ENCODE measurements around the gene TOP3B. TPM values are rescaled to one million over a fixed set of nuclear protein-coding genes. Genes with fewer than 3 reads are reported as not detected.

The TOP3B gene
- total RNA-seq, 6 experiments from 2014 or later = 13.8 to 17.1 (median 15.2) TPM

DNA sequence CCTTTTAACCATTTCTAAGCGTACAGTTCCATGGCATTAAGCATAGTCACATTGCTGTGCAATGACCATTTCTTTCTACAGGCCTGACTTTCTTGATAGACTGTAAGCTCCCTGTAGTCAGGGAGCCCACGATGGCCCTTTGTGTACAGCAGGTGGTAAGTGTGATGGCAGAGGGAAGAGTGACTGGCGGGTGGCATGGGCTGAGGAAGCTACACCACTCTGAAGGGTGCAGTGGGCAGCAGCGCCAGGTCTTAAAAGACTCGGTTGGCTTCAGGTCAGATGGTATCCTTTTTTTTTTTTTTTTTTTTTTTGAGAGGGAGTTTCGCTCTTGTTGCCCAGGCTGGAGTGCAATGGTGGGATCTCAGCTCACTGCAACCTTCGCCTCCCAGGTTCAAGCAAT lies 31.5 kb downstream of the TOP3B start:
- Mint-ChIP-seq H3K9me3 (no peaks in the 10 kb centered on the region), H3K27me3 (ENCODE audit: insufficient read depth) (no peaks in the 10 kb centered on the region), H3K4me1 (ENCODE audit: low read depth) (peaks cover 48% of the 10 kb centered on the region), H3K36me3 (ENCODE audit: low read depth) (peaks cover 10% of the 10 kb centered on the region), H3K27ac (no peak overlapping the region), H3K4me3 (peak overlapping the region; percentile 90)
- no peak for DNase-seq
- TF ChIP-seq, protein P1, sequence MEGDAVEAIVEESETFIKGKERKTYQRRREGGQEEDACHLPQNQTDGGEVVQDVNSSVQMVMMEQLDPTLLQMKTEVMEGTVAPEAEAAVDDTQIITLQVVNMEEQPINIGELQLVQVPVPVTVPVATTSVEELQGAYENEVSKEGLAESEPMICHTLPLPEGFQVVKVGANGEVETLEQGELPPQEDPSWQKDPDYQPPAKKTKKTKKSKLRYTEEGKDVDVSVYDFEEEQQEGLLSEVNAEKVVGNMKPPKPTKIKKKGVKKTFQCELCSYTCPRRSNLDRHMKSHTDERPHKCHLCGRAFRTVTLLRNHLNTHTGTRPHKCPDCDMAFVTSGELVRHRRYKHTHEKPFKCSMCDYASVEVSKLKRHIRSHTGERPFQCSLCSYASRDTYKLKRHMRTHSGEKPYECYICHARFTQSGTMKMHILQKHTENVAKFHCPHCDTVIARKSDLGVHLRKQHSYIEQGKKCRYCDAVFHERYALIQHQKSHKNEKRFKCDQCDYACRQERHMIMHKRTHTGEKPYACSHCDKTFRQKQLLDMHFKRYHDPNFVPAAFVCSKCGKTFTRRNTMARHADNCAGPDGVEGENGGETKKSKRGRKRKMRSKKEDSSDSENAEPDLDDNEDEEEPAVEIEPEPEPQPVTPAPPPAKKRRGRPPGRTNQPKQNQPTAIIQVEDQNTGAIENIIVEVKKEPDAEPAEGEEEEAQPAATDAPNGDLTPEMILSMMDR (IDR thresholded peaks at IDR 0.05) = no peak

DNA sequence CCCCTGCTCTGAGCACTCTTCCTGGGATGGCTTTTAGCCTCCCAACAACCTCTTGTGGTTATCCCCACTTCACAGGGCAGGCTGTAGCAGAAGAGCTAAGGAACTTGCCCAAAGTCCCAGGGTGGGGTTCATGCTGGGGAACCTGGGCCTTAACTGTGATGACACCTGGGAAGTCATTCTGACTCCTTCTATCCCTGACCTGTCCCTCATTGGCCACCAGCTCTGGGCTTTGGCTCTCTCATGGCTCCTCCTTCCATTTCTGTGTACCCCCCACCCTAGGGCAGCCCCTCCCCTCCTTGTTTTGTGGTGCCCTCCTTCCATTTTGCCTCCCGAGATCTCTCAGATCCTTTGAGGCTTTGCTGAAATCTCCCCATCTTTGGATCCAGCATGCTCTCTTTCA lies 32.6 kb downstream of the TOP3B start:
- H3K27ac Mint-ChIP-seq = no peak overlapping the region; the same call in 1 of the 2 replicates
- DNase-seq = no peak
- H3K27me3 Mint-ChIP-seq (ENCODE audit: insufficient read depth) = no peaks in the 10 kb centered on the region
- no peaks in the 10 kb centered on the region for H3K9me3 Mint-ChIP-seq
- no peak overlapping the region for H3K4me3 Mint-ChIP-seq
- TF ChIP-seq, protein P1 (IDR thresholded peaks at IDR 0.05) = no peak
- peaks cover 12% of the 10 kb centered on the region for H3K36me3 Mint-ChIP-seq (ENCODE audit: low read depth)
- H3K4me1 Mint-ChIP-seq (ENCODE audit: low read depth) = peaks cover 49% of the 10 kb centered on the region

DNA sequence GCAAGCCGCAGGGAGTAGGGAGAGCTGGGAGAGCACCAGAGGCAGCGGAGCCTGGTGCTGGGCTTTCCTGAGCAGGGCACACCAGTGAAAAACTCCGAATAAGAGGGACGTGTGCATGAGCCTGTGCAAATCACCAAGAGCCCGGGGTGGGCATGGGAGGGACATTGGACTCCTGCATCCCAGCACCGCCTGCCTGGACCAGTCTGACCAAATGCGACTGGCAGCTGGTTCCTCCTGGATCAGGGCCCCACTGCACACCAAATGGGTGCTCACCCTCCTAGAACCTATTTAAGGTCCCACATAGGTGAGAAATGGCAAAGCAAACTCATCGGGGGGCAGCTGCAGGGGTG lies 33.0 kb downstream of the TOP3B start:
- Mint-ChIP-seq H3K27me3 (ENCODE audit: insufficient read depth) (no peaks in the 10 kb centered on the region; the same call in 1 of the 2 replicates), H3K36me3 (ENCODE audit: low read depth) (peaks cover 15% of the 10 kb centered on the region), H3K4me3 (no peak overlapping the region), H3K27ac (no peak overlapping the region), H3K9me3 (no peaks in the 10 kb centered on the region), H3K4me1 (ENCODE audit: low read depth) (peaks cover 49% of the 10 kb centered on the region)
- TF ChIP-seq, protein P1 (IDR thresholded peaks at IDR 0.05) = no peak
- no peak for DNase-seq

DNA sequence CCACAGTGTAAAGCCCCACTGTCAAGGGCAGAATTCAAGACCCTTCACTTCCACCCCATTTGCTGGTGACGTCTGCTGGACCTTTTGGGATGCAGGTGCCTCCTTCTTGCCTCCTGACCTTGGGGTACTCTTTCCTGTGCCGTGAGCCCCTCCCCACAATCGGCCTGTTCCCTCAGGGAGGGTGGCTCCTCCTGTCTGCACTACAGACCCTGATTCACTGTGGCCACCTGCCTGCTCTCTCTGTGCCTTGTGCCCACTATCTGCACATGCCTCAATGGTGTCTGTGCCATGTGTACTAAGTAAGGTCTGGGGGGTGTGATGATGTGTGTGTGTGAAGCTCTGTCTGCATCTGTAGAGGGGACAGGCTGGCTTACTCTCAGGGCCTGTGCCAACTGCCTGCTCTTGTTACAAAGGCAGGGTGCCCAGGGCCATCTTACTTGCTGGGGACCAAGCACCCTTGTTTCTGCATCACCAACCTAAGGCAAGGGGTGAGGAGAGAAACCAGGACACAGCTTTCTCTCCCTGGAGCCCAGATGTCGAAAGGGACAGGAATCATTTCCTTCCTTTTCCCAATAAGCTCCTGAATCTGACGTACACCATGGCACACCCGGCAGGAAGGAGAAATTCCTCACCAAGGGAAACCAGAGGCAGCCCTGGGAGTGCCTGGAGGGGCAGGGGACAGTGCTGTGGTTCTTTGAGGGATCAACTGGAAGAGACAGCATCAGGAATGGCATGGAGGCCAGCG lies 33.6 kb downstream of the TOP3B start:
- Mint-ChIP-seq H3K36me3 (ENCODE audit: low read depth) (peaks cover 18% of the 10 kb centered on the region), H3K9me3 (no peaks in the 10 kb centered on the region), H3K27me3 (ENCODE audit: insufficient read depth) (no peaks in the 10 kb centered on the region; the same call in 1 of the 2 replicates), H3K4me1 (ENCODE audit: low read depth) (peaks cover 53% of the 10 kb centered on the region), H3K27ac (peak overlapping the region; percentile 97), H3K4me3 (no peak overlapping the region)
- no peak for DNase-seq
- TF ChIP-seq, protein P1 (IDR thresholded peaks at IDR 0.05) = no peak

DNA sequence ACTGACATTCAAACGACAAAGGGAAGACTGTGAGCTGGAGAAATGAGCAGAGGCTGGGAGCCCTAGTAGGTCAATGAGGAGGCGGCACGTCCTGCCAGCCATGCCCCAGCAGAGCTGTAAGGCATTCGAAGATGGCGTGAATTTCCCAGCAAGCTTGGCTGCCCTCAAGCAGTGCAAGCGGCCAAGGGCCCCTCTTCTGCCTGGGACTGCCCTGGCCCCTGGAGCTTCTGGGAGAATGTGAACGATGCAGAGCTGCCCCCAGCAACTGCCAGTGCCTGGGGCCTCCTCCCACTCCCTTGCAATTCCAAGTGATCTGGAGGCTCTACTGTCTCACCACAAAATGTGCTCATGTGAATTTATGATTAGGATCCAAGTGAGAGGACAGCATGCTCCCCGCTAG lies 34.2 kb downstream of the TOP3B start:
- TF ChIP-seq, protein P1 (IDR thresholded peaks at IDR 0.05) = no peak
- Mint-ChIP-seq H3K27ac (peak overlapping the region; percentile 97), H3K27me3 (ENCODE audit: insufficient read depth) (no peaks in the 10 kb centered on the region; the same call in 1 of the 2 replicates)

More for the DNA sequence above, 34.2 kb downstream of the TOP3B start:
- Mint-ChIP-seq H3K4me1 (ENCODE audit: low read depth) (peaks cover 58% of the 10 kb centered on the region), H3K36me3 (ENCODE audit: low read depth) (peaks cover 20% of the 10 kb centered on the region), H3K9me3 (no peaks in the 10 kb centered on the region), H3K4me3 (no peak overlapping the region)
- no peak for DNase-seq
